ENCODE results near the gene HGD. TPM values are rescaled to one million over a fixed set of nuclear protein-coding genes. Genes with fewer than 3 reads are reported as not detected.
"Not testable (repeated sequence)": the region's sequence is repeated elsewhere in the genome, so short reads cannot be mapped to it uniquely, and the experiment has no call there.

HGD gene
- total and polyA plus RNA-seq, 2 donors (not counting 3 experiments of a cell fraction or from before 2014, with no cell fraction given): 0.18 to 0.22 TPM

GRCh38 chr3:120640231-120640630 is 41.8 kb downstream of the HGD start:
- H3K4me3 ChIP-seq (replicated peaks in 1 of 3; ENCODE audit: insufficient read depth in 1 of 3, low read depth in 1 of 3, low read length in 3 of 3): no peak overlapping the region
- dilution Hi-C loops (cut with MboI; ENCODE audit: extremely low pct_ligation_motif_present, low sequenced_read_pairs) (no loop called here), intact Hi-C loops (cut with micrococcal nuclease) (loop anchor here (5.0 kb wide), 1 partner anchor 267 kb away; the partner anchor contains the start of gene STXBP5L)
- H3K27ac ChIP-seq (ENCODE audit: insufficient read depth, low read depth, low read length): no peak overlapping the region
- no peaks in the 10 kb centered on the region for H3K9me3 ChIP-seq (replicated peaks; ENCODE audit: control insufficient read depth, insufficient read depth, low read length)
- no peaks in the 10 kb centered on the region for H3K9me1 ChIP-seq (replicated peaks; ENCODE audit: control insufficient read depth, extremely low read depth, insufficient read depth, low read length)
- BruUV-seq (replicated peaks): no TSS peak
- no peak for TF ChIP-seq FOS (IDR thresholded peaks at IDR 0.05; ENCODE audit: borderline replicate concordance, insufficient read depth, low read length)
- TF ChIP-seq, protein P1, sequence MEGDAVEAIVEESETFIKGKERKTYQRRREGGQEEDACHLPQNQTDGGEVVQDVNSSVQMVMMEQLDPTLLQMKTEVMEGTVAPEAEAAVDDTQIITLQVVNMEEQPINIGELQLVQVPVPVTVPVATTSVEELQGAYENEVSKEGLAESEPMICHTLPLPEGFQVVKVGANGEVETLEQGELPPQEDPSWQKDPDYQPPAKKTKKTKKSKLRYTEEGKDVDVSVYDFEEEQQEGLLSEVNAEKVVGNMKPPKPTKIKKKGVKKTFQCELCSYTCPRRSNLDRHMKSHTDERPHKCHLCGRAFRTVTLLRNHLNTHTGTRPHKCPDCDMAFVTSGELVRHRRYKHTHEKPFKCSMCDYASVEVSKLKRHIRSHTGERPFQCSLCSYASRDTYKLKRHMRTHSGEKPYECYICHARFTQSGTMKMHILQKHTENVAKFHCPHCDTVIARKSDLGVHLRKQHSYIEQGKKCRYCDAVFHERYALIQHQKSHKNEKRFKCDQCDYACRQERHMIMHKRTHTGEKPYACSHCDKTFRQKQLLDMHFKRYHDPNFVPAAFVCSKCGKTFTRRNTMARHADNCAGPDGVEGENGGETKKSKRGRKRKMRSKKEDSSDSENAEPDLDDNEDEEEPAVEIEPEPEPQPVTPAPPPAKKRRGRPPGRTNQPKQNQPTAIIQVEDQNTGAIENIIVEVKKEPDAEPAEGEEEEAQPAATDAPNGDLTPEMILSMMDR (IDR thresholded peaks at IDR 0.05; ENCODE audit: extremely low read depth in 1 of 2, insufficient read depth in 1 of 2, low read depth in 1 of 2, low read length in 2 of 2): no peak
- TF ChIP-seq, protein P2, sequence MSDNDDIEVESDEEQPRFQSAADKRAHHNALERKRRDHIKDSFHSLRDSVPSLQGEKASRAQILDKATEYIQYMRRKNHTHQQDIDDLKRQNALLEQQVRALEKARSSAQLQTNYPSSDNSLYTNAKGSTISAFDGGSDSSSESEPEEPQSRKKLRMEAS (IDR thresholded peaks at IDR 0.05; ENCODE audit: insufficient read depth, insufficient read length): no peak
- no peak for TF ChIP-seq POLR2AphosphoS5 (IDR thresholded peaks at IDR 0.05; ENCODE audit: insufficient read depth, low read depth, low read length)
- TF ChIP-seq JUN (IDR thresholded peaks at IDR 0.05; ENCODE audit: borderline replicate concordance, insufficient read depth, insufficient read length, low read depth): no peak
- TF ChIP-seq MYC (IDR thresholded peaks at IDR 0.05; ENCODE audit: low read depth, low read length): no peak
- TF ChIP-seq GATA2 (IDR thresholded peaks at IDR 0.05; ENCODE audit: insufficient read depth, insufficient read length, low read depth, low read length): no peak
- TF ChIP-seq EZH2 (IDR thresholded peaks at IDR 0.05; ENCODE audit: borderline replicate concordance, low read depth, low read length, severe bottlenecking): no peak
- TF ChIP-seq POLR2A (IDR thresholded peaks at IDR 0.05; ENCODE audit: low read depth, low read length): no peak
- ChIA-PET POLR2A (no interaction called here), CTCF (no interaction called here)
- H3K9ac ChIP-seq (replicated peaks; ENCODE audit: extremely low read depth, insufficient read depth, low read length): no peak overlapping the region
- no peaks in the 10 kb centered on the region for H3K36me3 ChIP-seq (ENCODE audit: control insufficient read depth in 2 of 2, extremely low read depth in 1 of 2, insufficient read depth in 2 of 2, low read length in 2 of 2)
- peaks cover 9% of the 10 kb centered on the region for H3K4me1 ChIP-seq (ENCODE audit: control insufficient read depth, extremely low read depth, insufficient read depth, low read length)
- H3K27me3 ChIP-seq (ENCODE audit: control insufficient read depth in 2 of 2, insufficient read depth in 2 of 2, low read length in 2 of 2): no peaks in the 10 kb centered on the region
- no peak overlapping the region for H2AFZ ChIP-seq (ENCODE audit: low read depth, low read length)
- DNase-seq (ENCODE audit: low read depth, low spot score) (no peak), FAIRE-seq (no peak)
- H3K4me2 ChIP-seq (ENCODE audit: insufficient read depth, low read length): no peak overlapping the region
- H3K79me2 ChIP-seq (ENCODE audit: control insufficient read depth, insufficient read depth, low read length): no peaks in the 10 kb centered on the region
- H4K20me1 ChIP-seq (replicated peaks; ENCODE audit: control insufficient read depth, extremely low read depth, insufficient read depth, low read length): no peaks in the 10 kb centered on the region

GRCh38 chr3:120638820-120639219 is 43.2 kb downstream of the HGD start:
- H3K4me3 ChIP-seq (replicated peaks in 1 of 3; ENCODE audit: insufficient read depth in 1 of 3, low read depth in 1 of 3, low read length in 3 of 3); H3K27me3 ChIP-seq (ENCODE audit: control insufficient read depth in 2 of 2, insufficient read depth in 2 of 2, low read length in 2 of 2); H3K9ac ChIP-seq (replicated peaks; ENCODE audit: extremely low read depth, insufficient read depth, low read length); H3K27ac ChIP-seq (ENCODE audit: insufficient read depth, low read depth, low read length); dilution Hi-C loops (cut with MboI; ENCODE audit: extremely low pct_ligation_motif_present, low sequenced_read_pairs); BruUV-seq (replicated peaks); H3K36me3 ChIP-seq (ENCODE audit: control insufficient read depth in 2 of 2, extremely low read depth in 1 of 2, insufficient read depth in 2 of 2, low read length in 2 of 2); H4K20me1 ChIP-seq (replicated peaks; ENCODE audit: control insufficient read depth, extremely low read depth, insufficient read depth, low read length); FAIRE-seq; DNase-seq (ENCODE audit: low read depth, low spot score); H3K9me1 ChIP-seq (replicated peaks; ENCODE audit: control insufficient read depth, extremely low read depth, insufficient read depth, low read length); H2AFZ ChIP-seq (ENCODE audit: low read depth, low read length); H3K79me2 ChIP-seq (ENCODE audit: control insufficient read depth, insufficient read depth, low read length); H3K4me2 ChIP-seq (ENCODE audit: insufficient read depth, low read length); POLR2A ChIA-PET; intact Hi-C loops (cut with micrococcal nuclease); CTCF ChIA-PET; H3K4me1 ChIP-seq (ENCODE audit: control insufficient read depth, extremely low read depth, insufficient read depth, low read length); H3K9me3 ChIP-seq (replicated peaks; ENCODE audit: control insufficient read depth, insufficient read depth, low read length): not testable (repeated sequence)
